GM21515 (cell line): ENCODE measurements around the gene FAM13A.
"Not testable (repeated sequence)": the region's sequence is repeated elsewhere in the genome, so short reads cannot be mapped to it uniquely, and the experiment has no call there.

Source experiments
- ATAC-seq: cut with Tn5 transposase; IDR thresholded peaks from one replicate; pipeline ENCODE4 v1.9.1; 2021; ENCODE audit not compliant: unreplicated experiment

Gene FAM13A

GRCh38 chr4:89000844-89001360 is 56.1 kb downstream of the FAM13A start:
- no peak for ATAC-seq

GRCh38 chr4:89000382-89000781 is 56.6 kb downstream of the FAM13A start:
- ATAC-seq, result no peak

GRCh38 chr4:88999392-88999930 is 57.5 kb downstream of the FAM13A start:
- ATAC-seq, result no peak

GRCh38 chr4:88998891-88999290 is 58.1 kb downstream of the FAM13A start:
- no peak for ATAC-seq

GRCh38 chr4:88998001-88998400 is 59.0 kb downstream of the FAM13A start:
- no peak for ATAC-seq

GRCh38 chr4:88995874-88996273 is 61.1 kb downstream of the FAM13A start:
- no peak for ATAC-seq

- ATAC-seq, result not testable (repeated sequence)
Measured at GRCh38 chr4:88995257-88995656, 61.7 kb downstream of the FAM13A start.

- no peak for ATAC-seq
Measured at GRCh38 chr4:88993246-88993645, 63.7 kb downstream of the FAM13A start.

GRCh38 chr4:88991746-88992145 is 65.2 kb downstream of the FAM13A start:
- ATAC-seq, result no peak

GRCh38 chr4:88989990-88990389 is 67.0 kb downstream of the FAM13A start:
- ATAC-seq, result no peak

GRCh38 chr4:88985088-88985773 is 71.8 kb downstream of the FAM13A start:
- no peak for ATAC-seq

- ATAC-seq, result no peak
Measured at GRCh38 chr4:88982757-88983156, 74.2 kb downstream of the FAM13A start.

- no peak for ATAC-seq
Measured at GRCh38 chr4:88981993-88982392, 75.0 kb downstream of the FAM13A start.

GRCh38 chr4:88981556-88981955 is 75.4 kb downstream of the FAM13A start:
- no peak for ATAC-seq

GRCh38 chr4:88979276-88979675 is 77.7 kb downstream of the FAM13A start:
- ATAC-seq, result no peak

- ATAC-seq, result no peak
Measured at GRCh38 chr4:88976775-88977035, 80.3 kb downstream of the FAM13A start.

- ATAC-seq, result no peak
Measured at GRCh38 chr4:88975958-88976774, 80.8 kb downstream of the FAM13A start.

- ATAC-seq, result no peak
Measured at GRCh38 chr4:88971536-88971935, 85.4 kb downstream of the FAM13A start.

GRCh38 chr4:88969746-88970145 is 87.2 kb downstream of the FAM13A start:
- ATAC-seq, result no peak

GRCh38 chr4:88969271-88969670 is 87.7 kb downstream of the FAM13A start:
- ATAC-seq, result no peak

GRCh38 chr4:88967883-88968331 is 89.1 kb downstream of the FAM13A start:
- no peak for ATAC-seq

- ATAC-seq, result no peak
Measured at GRCh38 chr4:88965053-88965452, 91.9 kb downstream of the FAM13A start.
